ENCODE measurements around the gene TET2.
A peak's percentile ranks its signal among the peaks of the same experiment; 100 is the strongest.

Gene TET2

DNA sequence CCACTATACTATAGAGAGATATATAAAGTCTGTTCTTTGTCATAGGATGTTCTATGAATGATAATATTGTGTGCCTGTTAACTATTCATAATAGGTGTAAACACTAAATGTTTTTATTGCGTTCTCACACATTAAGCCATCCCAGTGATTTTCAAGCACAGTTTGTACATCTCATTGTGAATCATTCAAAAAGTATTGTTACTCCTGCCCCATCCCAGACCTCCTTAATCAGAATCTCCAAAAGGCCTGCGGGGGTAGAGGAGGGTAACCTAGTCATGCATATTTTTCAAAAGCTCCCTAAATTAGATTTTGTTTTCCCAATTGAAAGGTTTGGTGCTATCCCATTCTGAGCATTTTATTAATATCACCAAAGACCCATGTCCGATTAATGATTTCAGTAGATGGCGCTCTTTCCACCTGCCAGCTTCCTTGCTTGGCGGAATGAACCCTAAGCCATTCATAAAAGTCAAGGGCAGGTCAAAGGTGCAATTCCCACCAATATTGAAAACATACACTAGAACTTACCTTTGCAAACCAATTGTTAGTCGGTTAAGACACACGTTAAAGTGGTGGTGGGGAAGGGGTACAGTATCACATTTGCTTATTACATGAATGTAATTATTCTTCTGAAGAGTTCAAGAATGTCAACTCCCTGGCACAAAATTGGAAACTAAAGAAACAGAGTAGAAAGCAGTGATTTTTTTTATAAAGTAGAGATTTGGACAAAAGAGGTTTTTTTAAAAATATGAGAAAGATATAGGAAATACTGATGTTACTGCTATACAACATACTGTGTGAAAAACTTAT is 5.8 kb upstream of the TET2 start:
- peak; percentile 16 for DNase-seq

DNA sequence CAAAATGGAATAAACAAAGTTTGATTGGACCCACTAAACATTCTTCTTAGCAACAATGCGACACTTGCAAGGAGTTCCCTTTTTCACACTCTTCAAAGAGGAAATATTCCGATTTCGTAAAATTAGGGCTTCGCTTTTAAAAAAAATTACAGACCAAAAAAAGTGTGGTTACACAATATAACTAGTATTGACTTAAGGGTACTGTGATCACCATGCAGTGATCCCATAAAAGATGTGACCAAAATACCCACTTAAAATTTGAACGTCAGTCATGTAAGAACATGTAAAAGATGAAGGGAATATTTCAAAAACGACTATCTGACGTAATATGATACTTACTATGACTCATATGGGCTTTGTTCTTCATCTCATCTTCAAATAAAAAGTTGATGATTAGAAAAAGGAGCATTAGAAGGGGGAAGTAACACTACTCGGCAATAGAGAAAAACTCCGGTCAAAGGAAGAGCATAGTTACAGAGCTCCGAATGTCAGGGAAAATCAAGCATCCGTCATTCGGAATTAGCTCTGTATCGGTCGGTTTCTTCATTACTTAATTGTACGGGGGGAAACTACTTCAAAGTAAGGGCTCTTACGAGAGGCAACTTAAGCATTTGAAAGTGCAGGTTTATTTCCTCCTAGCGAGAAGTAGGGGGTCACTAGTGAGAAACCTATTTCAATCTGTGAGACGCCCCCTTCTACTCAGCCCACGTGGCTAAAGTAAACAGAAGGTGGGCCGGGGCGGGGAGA is 1.3 kb upstream of the TET2 start:
- DNase-seq: no peak

DNA sequence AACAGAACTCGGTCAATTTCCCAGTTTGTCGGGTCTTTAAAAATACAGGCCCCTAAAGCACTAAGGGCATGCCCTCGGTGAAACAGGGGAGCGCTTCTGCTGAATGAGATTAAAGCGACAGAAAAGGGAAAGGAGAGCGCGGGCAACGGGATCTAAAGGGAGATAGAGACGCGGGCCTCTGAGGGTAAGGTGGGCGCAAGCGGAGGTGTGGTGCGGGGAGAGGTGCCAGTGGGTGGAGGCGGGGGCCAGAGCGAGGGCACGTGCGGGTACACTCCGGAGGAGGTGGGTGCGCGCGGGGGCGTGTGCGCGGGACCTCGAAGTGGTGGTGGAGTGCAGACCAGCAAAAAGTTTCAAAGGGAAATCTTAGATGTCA is 787 bp upstream of the TET2 start:
- peak; percentile 21 for DNase-seq

DNA sequence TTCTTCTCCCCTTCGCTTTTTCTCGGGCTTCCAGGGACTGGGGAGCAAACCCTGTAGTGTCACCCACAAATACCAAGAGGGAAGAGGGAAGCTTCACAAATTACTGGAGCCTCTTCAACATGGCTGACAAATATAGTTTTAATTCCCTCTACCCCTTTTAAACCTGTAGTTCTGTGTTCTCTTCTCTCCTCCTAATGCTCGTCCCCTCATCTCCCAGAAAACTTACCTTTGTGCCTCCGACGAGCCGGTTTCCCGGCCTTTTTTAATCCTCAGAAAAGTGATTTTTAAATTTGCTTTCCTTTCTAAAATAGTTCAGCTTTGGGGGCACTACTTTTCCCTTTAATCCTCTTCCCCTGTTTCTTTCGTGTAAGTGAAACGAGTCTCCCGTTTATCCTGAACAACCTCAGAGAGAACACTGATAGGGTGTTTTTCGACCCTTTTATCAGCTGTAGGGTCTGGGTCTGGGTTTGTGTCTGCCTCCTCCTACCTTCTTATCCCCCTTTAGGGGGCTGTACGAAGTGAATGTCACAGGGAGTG is 408 bp downstream of the TET2 start:
- no peak for DNase-seq

DNA sequence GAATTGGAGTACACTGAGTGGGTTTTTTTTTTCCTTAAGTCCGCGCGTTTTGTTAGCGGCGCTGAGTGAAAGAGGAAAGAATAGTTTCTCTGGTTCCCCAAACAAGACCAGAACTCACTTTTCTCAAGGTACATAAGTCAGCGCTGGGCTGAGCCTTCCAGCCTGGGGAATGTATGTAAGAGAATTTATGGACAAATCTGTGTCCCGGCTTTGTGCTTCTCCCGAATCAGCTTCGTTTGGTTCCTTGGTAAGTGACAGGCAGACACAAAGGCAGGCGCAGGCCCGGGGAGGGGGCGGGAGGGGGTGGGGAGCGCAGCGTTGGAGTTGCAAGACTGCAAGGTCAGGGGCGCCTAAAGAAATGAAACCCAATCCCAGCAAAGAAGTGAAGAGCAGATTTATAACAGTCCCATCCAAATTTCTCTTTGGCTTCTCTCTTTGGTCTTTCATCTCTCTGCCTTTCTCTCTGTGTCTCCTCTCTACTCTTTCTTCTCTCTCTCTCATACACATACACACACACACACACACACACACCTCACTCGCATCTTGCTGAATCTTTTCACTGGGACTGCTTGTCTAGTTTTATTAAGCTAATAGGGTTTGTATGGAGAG is 981 bp downstream of the TET2 start:
- peak; percentile 1 for DNase-seq

DNA sequence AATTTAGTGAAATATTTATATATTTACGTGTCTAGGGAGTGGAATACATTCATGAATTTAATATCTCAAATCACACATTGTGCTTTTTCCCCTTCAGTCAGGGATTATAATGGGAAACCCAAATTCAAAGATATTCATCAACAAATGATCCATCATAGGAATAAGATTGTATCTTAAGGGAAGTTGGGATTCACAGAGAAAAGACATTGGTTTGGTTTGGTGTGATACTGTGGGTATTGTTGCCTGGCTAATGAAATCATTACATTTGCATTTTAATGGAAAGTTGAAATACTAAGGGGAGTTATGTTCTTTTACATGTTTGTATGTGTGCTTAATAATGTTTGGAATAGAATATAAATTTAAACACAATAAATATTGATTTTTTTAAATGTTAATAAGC is 1.7 kb downstream of the TET2 start:
- DNase-seq: no peak

DNA sequence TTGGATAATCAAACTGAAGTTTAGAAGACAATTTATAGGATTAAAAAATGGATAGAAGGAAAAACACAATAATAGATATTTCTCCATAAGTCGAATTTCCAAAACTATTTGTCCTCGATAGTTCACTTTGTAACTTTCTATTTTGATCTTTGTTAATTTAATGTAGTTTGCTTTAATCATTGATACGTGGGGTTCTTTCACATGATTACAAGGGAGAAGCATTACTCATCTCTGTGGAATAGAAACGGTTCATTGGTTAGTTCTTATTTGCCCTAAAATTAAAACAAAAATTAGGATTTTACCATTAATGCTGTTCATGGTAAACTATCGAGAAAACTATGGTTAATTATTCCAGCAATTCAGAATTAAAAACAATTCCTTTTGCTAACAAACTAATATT is 2.1 kb downstream of the TET2 start:
- DNase-seq: no peak

DNA sequence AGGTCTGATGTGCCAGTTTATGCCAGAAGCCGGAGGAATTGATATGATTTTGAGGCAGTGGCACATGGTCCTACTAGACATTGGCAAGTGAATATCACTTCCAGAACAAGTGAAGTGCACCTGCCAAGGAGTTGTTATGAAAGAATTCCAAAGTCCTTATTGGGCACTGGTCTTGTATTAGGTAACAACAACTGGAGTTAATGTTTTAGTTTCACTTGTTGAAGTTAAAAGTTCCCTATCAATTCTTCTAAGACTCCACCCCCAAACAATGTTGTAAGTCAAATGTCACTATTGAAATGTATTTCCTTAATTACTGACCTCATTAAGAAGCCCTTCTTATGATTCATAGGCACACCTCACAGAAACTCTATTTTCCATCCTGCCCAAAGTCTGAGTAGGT is 3.1 kb downstream of the TET2 start:
- no peak for DNase-seq

DNA sequence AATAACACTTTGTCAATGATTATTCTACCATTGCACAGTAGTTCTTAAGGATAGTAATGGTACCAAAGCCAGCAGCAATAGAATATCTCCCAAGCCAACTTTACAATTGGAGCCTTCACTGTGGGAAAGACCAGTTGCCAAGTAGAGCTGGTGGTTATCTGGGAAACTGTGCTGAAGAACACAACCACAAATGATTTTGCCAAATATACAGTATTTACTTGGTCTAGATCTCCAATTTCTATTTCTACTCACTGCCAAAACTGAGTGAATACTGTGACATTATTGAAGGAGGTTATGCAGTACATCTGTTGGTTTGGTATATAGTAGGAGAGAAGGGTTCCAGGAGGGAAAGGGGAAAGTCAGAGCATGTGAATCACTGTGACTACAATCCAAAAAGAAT is 3.8 kb downstream of the TET2 start:
- DNase-seq: no peak

DNA sequence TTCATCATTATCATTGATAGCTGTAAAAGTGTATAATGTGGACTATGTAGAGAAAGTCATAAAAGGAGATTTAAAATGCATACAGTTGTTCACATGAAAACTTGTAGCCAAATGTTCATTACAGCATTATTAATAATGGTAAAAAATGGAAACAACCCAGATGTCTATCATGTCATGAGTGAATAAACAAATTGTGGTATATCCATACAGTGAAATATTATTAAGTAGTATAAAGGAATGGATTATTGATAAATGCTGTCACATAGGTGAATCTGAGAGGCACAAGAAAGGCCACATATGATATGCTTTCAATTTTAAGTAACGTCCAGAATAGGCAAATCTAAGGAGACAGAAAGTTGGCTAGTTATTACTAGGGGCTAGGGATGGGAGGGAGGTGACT is 7.1 kb downstream of the TET2 start:
- DNase-seq: no peak

DNA sequence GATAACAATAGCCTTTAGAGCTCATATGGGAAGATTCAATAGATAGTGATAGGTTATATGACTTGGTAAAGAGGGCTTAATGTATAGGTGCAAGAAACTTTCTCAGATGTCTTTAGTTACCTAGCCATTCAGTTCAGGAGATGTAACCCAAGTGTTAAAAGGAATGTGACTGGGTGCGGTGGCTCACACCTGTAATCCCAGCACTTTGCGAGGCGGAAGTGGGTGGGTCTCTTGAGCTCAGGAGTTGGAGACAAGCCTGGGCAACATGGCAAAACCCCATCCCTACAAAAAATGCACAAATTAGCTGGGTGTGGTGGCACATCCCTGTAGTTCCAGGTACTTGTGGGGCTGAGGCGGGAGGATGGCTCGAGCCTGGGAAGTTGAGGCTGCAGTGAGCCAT is 7.9 kb downstream of the TET2 start:
- DNase-seq: no peak

DNA sequence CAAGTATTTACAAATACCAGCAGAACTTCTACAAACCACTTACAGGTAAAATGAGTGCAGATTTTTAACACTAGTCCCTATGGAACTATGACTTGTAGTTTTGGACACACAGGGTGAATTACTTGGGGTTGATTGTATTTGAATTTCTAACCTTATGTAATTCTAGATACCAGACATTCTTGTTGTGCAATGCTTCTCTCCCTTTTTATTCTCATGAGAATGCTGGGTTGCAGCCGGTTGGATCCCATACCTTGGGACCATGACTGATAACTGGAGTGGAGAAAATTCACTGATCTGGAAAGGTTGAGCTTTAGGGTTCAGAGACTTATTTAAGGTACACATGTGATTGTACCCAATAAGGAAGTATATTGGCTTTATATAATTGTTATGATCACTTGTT is 8.8 kb downstream of the TET2 start:
- DNase-seq: no peak

DNA sequence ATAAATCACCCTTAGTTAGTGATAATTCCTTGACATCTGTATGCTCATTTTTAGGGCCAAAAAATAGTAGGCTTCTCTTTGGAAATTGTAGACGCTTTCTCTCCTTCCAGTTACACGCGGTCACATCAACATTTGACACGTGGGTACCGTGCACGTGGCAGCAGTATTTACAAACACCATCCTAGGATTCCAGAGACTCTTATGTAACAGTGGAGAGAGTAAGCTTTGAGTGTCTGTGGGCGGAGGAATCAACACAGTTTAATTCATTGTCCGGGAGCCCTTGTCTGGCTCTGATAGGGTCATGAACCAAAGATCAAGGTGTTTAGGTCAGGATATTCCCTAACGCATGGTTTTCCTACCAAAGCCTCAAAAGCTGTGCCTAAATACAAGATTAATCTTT is 12.2 kb downstream of the TET2 start:
- no peak for DNase-seq

DNA sequence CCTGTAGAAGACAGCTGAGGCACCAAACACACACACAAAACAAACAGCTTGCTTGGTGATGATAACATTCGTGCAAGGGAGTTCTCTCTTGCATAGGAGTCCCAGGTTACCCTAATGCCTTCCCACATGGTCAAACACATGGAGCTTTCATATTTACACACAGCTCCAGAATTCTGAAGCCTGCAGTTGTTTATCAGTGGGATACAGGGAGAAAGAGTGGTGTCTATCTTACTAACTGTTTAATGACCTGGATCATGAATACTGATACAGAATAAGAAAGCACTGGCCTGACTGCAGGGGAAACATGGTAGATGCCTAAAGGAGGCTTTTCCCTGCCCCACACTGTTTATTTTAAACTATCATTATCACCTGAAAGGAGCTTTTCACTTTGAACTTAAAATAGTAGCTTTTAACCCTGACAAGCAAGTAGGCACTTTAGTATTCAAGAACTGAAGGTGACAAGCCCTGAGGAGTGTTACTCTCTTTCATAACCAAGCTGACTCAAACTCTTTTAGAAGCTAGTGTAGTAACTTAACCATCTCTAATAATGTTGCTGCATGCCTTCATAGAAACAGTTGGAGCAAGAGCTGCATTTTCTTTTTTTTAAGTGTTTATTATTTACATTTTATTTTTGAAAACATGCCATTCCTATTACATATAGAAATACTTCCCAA is 15.6 kb downstream of the TET2 start:
- DNase-seq: no peak

DNA sequence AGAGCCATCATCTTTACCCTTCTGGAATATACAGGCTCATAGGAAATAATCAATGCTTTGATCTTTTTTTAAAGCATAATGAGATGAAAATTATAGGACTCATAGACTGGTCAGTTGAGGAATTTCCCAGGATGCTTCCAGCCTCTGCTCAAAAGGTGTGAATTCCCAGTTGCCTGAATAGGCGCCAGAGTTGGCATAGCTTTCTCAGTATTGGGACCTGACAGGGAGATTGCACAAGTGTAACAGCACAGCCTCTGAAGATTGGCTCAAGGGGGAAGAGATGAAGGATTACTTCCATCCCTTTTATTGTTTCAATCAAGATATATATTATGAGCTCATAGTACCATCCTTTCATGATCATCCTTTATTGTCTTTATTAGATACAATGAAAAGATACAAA is 17.9 kb downstream of the TET2 start:
- DNase-seq: no peak

DNA sequence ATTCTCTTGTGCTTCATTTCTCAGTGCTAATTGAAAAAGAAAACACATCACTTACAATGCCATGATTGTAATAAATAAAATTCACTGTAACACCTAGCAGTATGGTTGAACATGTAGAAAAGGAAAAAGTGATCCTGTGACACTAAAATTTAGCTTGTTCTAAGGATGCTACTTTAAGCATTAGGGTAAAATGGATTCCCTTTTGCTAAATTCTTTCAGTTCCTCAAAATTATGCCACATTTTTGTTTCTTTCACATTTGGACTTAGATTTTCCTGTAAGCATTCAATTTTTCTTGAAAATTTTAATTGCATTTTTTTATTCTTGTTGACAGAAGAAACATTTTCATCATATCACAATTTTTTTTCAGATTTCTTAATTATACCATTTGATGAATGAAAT is 19.4 kb downstream of the TET2 start:
- DNase-seq: no peak

DNA sequence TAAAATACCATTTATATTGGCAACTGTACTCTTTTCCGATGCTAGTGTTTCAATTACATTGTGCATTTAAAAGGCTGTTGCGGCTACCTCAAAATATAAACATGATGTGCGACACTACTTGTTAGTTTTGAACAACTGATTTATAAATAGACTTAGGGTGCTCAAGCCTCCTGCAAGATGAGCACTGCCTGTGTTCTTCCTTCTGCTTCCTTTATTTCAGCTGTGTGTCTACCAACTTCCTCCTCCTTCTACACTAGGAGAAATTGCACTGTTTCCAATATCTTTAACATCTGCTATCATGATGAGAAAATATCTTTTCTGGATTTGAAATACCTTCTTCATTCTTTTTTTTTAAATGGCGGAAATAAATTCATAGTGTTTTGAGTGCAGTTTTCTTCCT is 24.0 kb downstream of the TET2 start:
- DNase-seq: no peak

DNA sequence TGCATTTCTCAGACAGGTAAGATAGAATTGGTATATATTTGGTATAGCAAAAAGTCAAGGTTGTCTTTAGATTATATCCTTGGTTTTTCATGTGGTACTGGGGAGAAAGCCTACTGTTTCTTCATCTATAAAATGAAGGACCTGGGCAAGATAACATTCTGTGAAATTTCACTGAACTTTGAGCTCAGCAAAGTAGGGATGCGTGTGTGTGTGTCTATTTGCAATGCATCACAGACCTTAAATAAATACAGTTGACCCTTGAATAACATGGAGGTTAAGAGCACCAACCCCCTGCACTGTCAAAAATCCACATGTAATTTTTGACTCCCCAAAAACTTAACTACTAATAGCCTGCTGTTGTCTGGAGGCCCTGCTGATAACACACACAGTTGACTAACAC is 25.2 kb downstream of the TET2 start:
- no peak for DNase-seq

DNA sequence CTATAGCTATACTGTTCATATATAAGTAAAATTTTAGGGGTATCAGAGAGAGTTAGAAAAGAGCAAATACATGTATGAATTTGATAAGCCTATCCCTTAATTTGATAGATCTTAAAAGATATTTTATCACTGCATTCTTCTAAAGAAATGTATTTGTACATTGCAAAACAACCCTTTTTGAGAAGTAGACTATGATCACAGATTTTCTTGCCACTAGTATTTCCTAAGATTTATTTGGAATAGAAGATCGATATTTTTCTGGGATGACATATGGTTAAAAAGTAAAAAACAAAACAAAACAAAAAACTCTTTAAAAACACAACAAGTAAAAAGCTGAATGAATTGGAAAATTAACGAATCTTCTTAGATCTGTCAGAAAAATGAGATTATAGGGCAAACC is 27.4 kb downstream of the TET2 start:
- no peak for DNase-seq

DNA sequence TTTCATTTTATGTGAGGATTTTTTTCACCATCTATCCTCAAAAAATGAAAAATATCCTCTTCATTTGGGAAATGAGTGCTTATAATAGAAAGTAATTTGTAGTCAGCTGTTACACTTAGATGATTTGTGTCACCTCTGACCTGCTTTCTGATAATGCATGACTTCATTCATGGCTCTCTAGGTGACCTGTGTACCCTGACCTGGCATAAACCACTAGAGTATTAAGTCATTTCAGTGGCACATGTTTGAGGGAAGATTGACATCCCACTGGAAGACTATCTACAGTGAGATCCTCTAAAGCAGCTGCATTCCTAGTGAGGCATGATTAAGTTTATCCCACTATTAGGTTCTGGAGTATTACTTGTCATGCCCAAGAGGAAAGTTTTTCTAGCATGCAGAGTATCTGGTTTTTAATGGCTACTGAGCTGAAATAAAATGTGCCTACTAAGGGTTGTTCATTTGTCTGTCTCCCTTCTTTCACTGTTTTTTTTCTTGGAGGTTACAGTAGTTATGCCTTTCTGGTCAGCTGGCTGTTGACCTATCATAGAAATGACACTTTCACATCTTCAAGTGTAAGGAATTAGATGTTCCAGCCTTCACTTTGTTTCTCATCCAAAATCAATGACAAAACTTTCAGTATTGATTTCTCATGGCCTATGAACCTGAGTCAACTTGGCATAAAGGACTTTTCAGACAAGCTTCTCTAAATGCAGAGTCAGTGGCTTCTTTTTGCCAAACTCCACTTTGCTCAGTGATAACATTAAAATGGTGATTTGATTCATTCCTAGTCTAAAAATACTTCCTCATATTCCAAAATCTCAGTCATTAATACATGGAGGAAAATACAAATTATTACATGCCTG is 33.1 kb downstream of the TET2 start:
- DNase-seq: no peak

DNA sequence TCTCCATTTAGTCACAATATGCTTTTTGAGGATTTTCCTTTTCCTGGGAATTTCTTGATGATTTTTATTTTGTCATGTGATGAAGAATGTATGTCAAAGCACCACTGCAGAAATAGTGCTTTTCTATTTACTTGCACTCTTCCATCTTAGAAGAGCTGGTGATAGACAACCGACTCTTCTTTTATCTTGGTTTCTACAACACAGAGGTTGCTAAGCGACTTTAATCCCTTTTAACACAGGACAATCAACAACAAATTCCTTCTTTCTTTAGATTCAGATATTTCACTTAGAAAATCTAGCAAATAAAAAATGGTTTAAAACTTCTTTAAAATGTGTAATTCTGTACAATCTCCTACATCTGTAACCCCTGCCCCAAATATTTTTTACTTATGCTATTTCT is 34.6 kb downstream of the TET2 start:
- no peak for DNase-seq

DNA sequence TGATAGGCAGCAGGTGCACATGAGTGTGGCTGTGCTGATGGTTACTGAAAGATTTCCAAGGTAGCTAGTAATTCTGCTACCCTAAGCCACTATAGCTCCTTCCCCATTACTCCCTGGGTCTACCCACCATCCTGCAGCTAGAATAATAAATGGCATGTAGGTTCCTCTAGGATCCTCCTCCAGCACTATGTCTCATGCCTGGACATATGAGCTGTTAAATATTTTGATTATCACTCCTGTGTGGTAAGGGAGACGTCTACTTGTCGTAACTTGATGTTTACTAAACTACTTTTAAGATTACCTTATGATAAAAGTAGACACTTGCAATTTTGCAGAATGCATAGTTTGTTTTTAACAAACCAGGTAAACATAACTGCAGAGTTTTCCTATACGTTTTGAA is 35.5 kb downstream of the TET2 start:
- no peak for DNase-seq

Data from effector CD8-positive, alpha-beta T cell (primary cell).